ENCODE results near the gene PTTG1IP2.

- TF ChIP-seq CTCF (IDR thresholded peaks at IDR 0.05) = no peak
- no peak for TF ChIP-seq POLR2A (IDR thresholded peaks at IDR 0.05)
Observed at GRCh38 chr7:90560730-90561129, 91.3 kb downstream of the PTTG1IP2 start.

Data from thyroid gland (tissue), 4 donors.